Right cardiac atrium (tissue), 5 donors: ENCODE measurements around the gene DIAPH3. TPM values are rescaled to one million over a fixed set of nuclear protein-coding genes. Genes with fewer than 3 reads are reported as not detected.

Source experiments
- ATAC-seq, 2 donors: fragments of 200-7000 bp; cut with Tn5 transposase; one replicate each; pipeline versions ENCODE4 v1.8.0 to v1.9.1; 2020; ENCODE audit warnings: moderate library complexity in 2 of 2, mild to moderate bottlenecking in 1 of 2
- DNase-seq, 3 donors: peaks; one replicate each; pipeline ENCODE4 v3.0.0-alpha.2; 2020
- H3K27ac ChIP-seq: one replicate; pipeline ENCODE4 v1.5.1; 2013; ENCODE audit warnings: mild to moderate bottlenecking, low read length, control low read depth, moderate library complexity
- H3K27me3 ChIP-seq: one replicate; pipeline ENCODE4 v1.6.1; 2013; ENCODE audit not compliant: control insufficient read depth, insufficient read depth
- H3K4me1 ChIP-seq: one replicate; pipeline ENCODE4 v1.6.1; 2013; ENCODE audit warnings: low read length; ENCODE audit not compliant: control insufficient read depth, insufficient read depth
- H3K4me3 ChIP-seq: one replicate; pipeline ENCODE4 v1.5.1; 2013; ENCODE audit warnings: low read length, control low read depth
- H3K9me3 ChIP-seq: one replicate; pipeline ENCODE4 v1.6.1; 2013; ENCODE audit warnings: low read length; ENCODE audit not compliant: control insufficient read depth
- WGBS: extraction: QIAGEN DNeasy Blood & Tissue Kit; methylation state at CpG from one replicate; pipeline ENCODE4 v1.1.7; 2013; 5-methylcytosine and 5-hydroxymethylcytosine counted together
- intact Hi-C, 4 donors: fragments of 100-400 bp; cut with DNase I; formaldehyde crosslinking; loops; one replicate each; pipeline versions ENCODE4 v1.11.0 to v1.14.0; 2022 to 2023
- polyA plus RNA-seq: library from polyadenylated mRNA; stranded (reverse); fragments of 200-250 nt; gene quantifications from one replicate; pipeline ENCODE4 v1.2.3, GENCODE V29; 2013
- total RNA-seq, 4 donors: library from RNA; stranded (reverse); fragmentation: NEBNext Ultra II Directional; extraction: Animal tissue kit (Norgen Biotek cat#: 25700); gene quantifications; one replicate each; pipeline ENCODE4 v1.2.1, GENCODE V29; 2021
- donor health status: healthy with polysubstance abuse.
- donor health status: DM: no; HTN: yes; CAD: no.
- donor health status: DM: no; HTN: no; CAD: no.
- donor health status: DM: no; HTN: yes; CAD: no; lungs with severe emphysema.
- donor health status: DM: yes; HTN: yes; CAD: no.

DIAPH3 gene
- total and polyA plus RNA-seq, 5 donors = 0.09 to 0.46 (median 0.33) TPM

GRCh38 chr13:59721926-59722910 is 441.5 kb downstream of the DIAPH3 start:
- Histone ChIP-seq H3K4me3 (no peak overlapping the region), H3K9me3 (no peaks in the 10 kb centered on the region), H3K27ac (no peak overlapping the region), H3K4me1 (no peaks in the 10 kb centered on the region), H3K27me3 (no peaks in the 10 kb centered on the region)
- 85% methylated on average over 6 of the region's 6 CpGs for WGBS
- ATAC-seq = no peak
- intact Hi-C loops = no loop called here
- DNase-seq = peak in 1 of 3 donors; percentile 16

GRCh38 chr13:59715611-59716010 is 448.1 kb downstream of the DIAPH3 start:
- DNase-seq (no peak), ATAC-seq (no peak)
- 75% methylated on average over 1 of the region's 1 CpG for WGBS
- H3K27ac ChIP-seq = no peak overlapping the region
- intact Hi-C loops = no loop called here
- H3K4me3 ChIP-seq = no peak overlapping the region
- no peaks in the 10 kb centered on the region for H3K27me3 ChIP-seq
- H3K4me1 ChIP-seq = no peaks in the 10 kb centered on the region
- H3K9me3 ChIP-seq = no peaks in the 10 kb centered on the region

- Histone ChIP-seq H3K27ac (no peak overlapping the region), H3K9me3 (no peaks in the 10 kb centered on the region), H3K4me3 (no peak overlapping the region), H3K27me3 (no peaks in the 10 kb centered on the region), H3K4me1 (no peaks in the 10 kb centered on the region)
- DNase-seq (no peak), ATAC-seq (no peak)
- WGBS = 68% methylated on average over 4 of the region's 4 CpGs
- intact Hi-C loops = no loop called here
These were observed 452.6 kb downstream of the DIAPH3 start for GRCh38 chr13:59710996-59711701.

- no peaks in the 10 kb centered on the region for H3K27me3 ChIP-seq
- 64% methylated on average over 1 of the region's 1 CpG for WGBS
- DNase-seq (no peak), ATAC-seq (no peak)
- no peak overlapping the region for H3K27ac ChIP-seq
- H3K4me1 ChIP-seq = no peaks in the 10 kb centered on the region
- no peak overlapping the region for H3K4me3 ChIP-seq
- H3K9me3 ChIP-seq = no peaks in the 10 kb centered on the region
- intact Hi-C loops = no loop called here
These were observed 453.3 kb downstream of the DIAPH3 start for GRCh38 chr13:59710416-59710815.

- DNase-seq (no peak), ATAC-seq (no peak)
- intact Hi-C loops = no loop called here
- WGBS = 94% methylated on average over 8 of the region's 8 CpGs
- Histone ChIP-seq H3K4me1 (no peaks in the 10 kb centered on the region), H3K4me3 (no peak overlapping the region), H3K9me3 (no peaks in the 10 kb centered on the region), H3K27me3 (no peaks in the 10 kb centered on the region), H3K27ac (no peak overlapping the region)
These were observed 457.4 kb downstream of the DIAPH3 start for GRCh38 chr13:59706101-59706976.

- Histone ChIP-seq H3K9me3 (no peaks in the 10 kb centered on the region), H3K27ac (no peak overlapping the region), H3K4me1 (no peaks in the 10 kb centered on the region), H3K4me3 (no peak overlapping the region), H3K27me3 (no peaks in the 10 kb centered on the region)
- DNase-seq (no peak), ATAC-seq (no peak)
- 96% methylated on average over 3 of the region's 3 CpGs for WGBS
- intact Hi-C loops = no loop called here
These were observed 461.5 kb downstream of the DIAPH3 start for GRCh38 chr13:59702269-59702668.

- intact Hi-C loops = no loop called here
These were observed 462.5 kb downstream of the DIAPH3 start for GRCh38 chr13:59701261-59701660.

GRCh38 chr13:59700281-59700680 is 463.4 kb downstream of the DIAPH3 start:
- Histone ChIP-seq H3K9me3 (no peaks in the 10 kb centered on the region), H3K4me3 (no peak overlapping the region), H3K27ac (no peak overlapping the region), H3K27me3 (no peaks in the 10 kb centered on the region), H3K4me1 (no peaks in the 10 kb centered on the region)
- DNase-seq = no peak
- no peak for ATAC-seq
- intact Hi-C loops = no loop called here
- 92% methylated on average over 2 of the region's 2 CpGs for WGBS

More at GRCh38 chr13:59701261-59701660, 462.5 kb downstream of the DIAPH3 start:
- WGBS = 74% methylated on average over 2 of the region's 2 CpGs
- no peaks in the 10 kb centered on the region for H3K9me3 ChIP-seq
- no peaks in the 10 kb centered on the region for H3K4me1 ChIP-seq
- H3K27ac ChIP-seq = no peak overlapping the region
- ATAC-seq (no peak), DNase-seq (no peak)
- H3K27me3 ChIP-seq = no peaks in the 10 kb centered on the region
- H3K4me3 ChIP-seq = no peak overlapping the region

GRCh38 chr13:59696271-59696670 is 467.5 kb downstream of the DIAPH3 start:
- H3K4me3 ChIP-seq = no peak overlapping the region
- 90% methylated on average over 1 of the region's 1 CpG for WGBS
- no peaks in the 10 kb centered on the region for H3K9me3 ChIP-seq
- ATAC-seq (no peak), DNase-seq (no peak)
- no peaks in the 10 kb centered on the region for H3K4me1 ChIP-seq
- no peaks in the 10 kb centered on the region for H3K27me3 ChIP-seq
- intact Hi-C loops = no loop called here
- H3K27ac ChIP-seq = no peak overlapping the region

GRCh38 chr13:59691501-59692066 is 472.1 kb downstream of the DIAPH3 start:
- no peak overlapping the region for H3K27ac ChIP-seq
- no peaks in the 10 kb centered on the region for H3K9me3 ChIP-seq
- no peak overlapping the region for H3K4me3 ChIP-seq
- no peaks in the 10 kb centered on the region for H3K27me3 ChIP-seq
- ATAC-seq = no peak
- intact Hi-C loops = no loop called here
- no peaks in the 10 kb centered on the region for H3K4me1 ChIP-seq
- WGBS = 76% methylated on average over 1 of the region's 1 CpG
- DNase-seq = no peak
